RWPE1 (cell line): ENCODE results near the gene MAP3K1.
A peak's percentile ranks its signal among the peaks of the same experiment; 100 is the strongest.
"Not testable (repeated sequence)": the region's sequence is repeated elsewhere in the genome, so short reads cannot be mapped to it uniquely, and the experiment has no call there.

ENCODE experiments used
- CTCF ChIA-PET: fragments of 350-600 bp; sonication (Branson Sonifier 250); formaldehyde crosslinking; extraction: SDS; loops from one replicate; lab custom pipeline; 2021; lab: Yijun Ruan, JAX
- POLR2A ChIA-PET: fragments of 400-600 bp; formaldehyde crosslinking; extraction: SDS; loops from one replicate; lab custom pipeline; 2020; ENCODE audit warnings: antibody characterized with exemption; ENCODE audit not compliant: low non-redundant PET; lab: Yijun Ruan, JAX
- DNase-seq: peaks from one replicate; pipeline ENCODE4 v3.0.0; 2012; ENCODE audit warnings: low spot score
- H3K27ac ChIP-seq: fragments of 450-650 bp; 2 replicates; pipeline ENCODE4 v1.5.1; 2017
- TF ChIP-seq, protein P1 (sequence below): fragments of 450-650 bp; conservative IDR thresholded peaks from 2 replicates; pipeline ENCODE4 v1.5.1; 2017; ENCODE audit warnings: low read depth, mild to moderate bottlenecking

MAP3K1 gene

DNA sequence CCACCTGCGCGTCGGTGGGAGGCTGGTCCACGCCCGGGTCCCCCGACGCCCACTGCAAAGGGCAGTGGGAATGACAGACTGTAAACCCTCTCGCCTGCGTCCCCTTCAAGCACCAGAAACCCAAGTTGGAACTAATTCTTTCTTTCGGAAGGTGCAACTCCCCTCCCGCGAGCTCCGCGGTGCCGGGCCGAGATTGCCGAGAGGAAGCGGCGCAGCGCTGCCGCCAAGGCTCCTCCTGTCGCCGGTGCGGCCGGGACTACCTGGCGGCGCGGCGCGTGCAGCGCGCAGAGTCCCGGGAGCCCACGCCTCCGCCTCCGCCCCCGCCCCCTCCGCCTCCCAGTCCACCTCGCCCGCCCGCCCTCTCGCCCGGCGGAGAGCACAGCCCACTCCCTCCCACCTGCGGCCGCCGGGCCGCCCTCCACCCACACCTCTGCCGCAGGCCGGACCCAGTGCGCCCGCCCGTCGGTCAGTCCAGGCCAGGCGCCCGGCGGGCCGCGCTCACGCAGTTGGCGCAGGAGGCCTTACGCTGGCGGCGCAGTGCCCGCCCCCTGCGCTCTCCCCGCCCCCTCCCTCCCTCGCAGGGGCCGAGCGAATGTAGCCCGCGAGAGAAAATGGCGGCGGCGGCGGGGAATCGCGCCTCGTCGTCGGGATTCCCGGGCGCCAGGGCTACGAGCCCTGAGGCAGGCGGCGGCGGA lies at the start of gene MAP3K1:
TSS of gene MAP3K1 (plus strand) at position 587 of the 695 bp plus-strand sequence. CDS start at position 612, 25 bp downstream.
- CTCF ChIA-PET = interaction anchor here (0.5 to 1.4 kb wide), 3 partner anchors 24 to 707 kb away, joined by 3 to 4 read pairs (median 3); no protein-coding TSS in a partner anchor
- POLR2A ChIA-PET = interaction anchor here (0.6 kb wide), 1 partner anchor 180 kb away, joined by 6 read pairs; no protein-coding TSS in a partner anchor
- TF ChIP-seq, protein P1, sequence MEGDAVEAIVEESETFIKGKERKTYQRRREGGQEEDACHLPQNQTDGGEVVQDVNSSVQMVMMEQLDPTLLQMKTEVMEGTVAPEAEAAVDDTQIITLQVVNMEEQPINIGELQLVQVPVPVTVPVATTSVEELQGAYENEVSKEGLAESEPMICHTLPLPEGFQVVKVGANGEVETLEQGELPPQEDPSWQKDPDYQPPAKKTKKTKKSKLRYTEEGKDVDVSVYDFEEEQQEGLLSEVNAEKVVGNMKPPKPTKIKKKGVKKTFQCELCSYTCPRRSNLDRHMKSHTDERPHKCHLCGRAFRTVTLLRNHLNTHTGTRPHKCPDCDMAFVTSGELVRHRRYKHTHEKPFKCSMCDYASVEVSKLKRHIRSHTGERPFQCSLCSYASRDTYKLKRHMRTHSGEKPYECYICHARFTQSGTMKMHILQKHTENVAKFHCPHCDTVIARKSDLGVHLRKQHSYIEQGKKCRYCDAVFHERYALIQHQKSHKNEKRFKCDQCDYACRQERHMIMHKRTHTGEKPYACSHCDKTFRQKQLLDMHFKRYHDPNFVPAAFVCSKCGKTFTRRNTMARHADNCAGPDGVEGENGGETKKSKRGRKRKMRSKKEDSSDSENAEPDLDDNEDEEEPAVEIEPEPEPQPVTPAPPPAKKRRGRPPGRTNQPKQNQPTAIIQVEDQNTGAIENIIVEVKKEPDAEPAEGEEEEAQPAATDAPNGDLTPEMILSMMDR = no peak
- peak within 1 kb of the TSS; percentile 87 for H3K27ac ChIP-seq
- peak; percentile 89 for DNase-seq

DNA sequence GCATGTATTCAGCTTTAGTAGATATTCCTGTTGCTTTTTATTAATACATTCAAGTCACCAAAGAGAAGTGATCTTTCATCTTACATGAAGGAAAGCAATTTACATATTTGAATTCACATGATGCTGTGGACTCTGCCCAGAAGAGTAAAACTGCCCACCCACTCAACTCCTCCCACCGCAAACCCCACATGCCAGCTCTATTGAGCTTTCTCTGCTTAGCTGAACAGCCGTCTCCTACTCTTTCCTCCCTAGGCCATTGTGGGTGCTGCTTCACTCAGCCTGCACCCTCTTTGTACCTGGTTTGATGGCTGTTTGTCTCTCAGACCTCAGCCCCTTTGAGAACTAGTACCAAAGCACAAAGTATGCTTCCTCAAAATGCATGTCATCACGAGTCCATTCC lies 48.4 kb upstream of the MAP3K1 start:
- H3K27ac ChIP-seq = no peak overlapping the region
- TF ChIP-seq, protein P1 = no peak
- ChIA-PET CTCF (no interaction called here), POLR2A (no interaction called here)
- no peak for DNase-seq

DNA sequence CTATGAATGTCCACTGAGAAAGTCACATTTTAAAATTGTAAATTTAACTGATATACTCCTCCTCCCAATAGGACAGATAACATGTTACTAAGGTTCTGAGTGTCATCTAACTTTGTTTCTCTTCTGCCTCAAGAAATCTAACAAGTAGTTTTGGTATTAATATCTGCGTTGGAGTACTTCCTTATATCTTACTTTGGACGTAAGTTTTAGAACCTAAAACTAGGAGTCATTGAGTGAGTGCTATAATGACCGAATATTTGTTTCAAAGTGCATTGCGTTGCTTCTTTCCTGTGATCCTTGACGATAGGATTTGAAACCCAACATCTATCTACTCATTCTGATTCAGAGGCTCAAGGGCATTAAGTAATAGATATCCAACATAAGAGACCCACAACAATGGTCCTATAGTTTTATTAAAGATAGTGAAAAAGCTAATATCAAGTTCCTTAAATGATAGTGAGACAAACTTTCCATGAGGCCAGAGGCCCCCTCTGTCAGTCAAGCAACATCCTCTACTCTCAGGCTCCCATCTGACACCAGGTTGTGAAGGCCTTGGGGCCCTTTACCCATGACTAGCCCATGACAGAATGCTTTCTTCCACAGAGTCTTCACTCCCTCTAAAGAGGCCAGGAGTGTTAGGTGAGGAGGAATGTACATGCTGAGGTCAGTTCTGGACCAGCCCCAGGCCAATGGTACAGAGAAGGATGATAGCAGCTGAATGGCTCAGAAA lies 45.3 kb upstream of the MAP3K1 start:
- TF ChIP-seq, protein P1 = no peak
- POLR2A ChIA-PET = no interaction called here
- no peak for DNase-seq
- CTCF ChIA-PET = no interaction called here
- no peak overlapping the region for H3K27ac ChIP-seq

DNA sequence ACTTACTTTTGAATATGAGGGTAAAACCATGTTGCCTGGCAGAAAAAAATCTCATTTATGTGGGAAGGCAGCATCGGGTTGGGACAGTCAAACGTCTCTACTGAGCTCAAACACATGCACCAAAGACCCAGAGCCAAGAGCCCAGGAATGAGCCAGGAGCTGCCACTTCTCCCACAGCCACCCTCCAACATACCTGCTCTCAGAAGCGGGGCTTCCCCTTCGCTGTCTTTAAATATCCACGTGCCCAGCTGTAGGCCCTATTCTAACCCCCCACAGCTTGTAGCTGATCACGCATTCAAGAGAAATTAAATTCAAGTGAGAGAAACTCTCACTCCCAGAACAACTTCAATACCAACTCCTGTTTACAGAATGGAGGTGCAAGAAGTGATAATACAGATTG lies 42.6 kb upstream of the MAP3K1 start:
- TF ChIP-seq, protein P1 = no peak
- CTCF ChIA-PET = interaction anchor here (1.3 kb wide), 1 partner anchor 502 kb away, joined by 3 read pairs; no protein-coding TSS in a partner anchor
- no peak overlapping the region for H3K27ac ChIP-seq
- no peak for DNase-seq
- POLR2A ChIA-PET = no interaction called here

DNA sequence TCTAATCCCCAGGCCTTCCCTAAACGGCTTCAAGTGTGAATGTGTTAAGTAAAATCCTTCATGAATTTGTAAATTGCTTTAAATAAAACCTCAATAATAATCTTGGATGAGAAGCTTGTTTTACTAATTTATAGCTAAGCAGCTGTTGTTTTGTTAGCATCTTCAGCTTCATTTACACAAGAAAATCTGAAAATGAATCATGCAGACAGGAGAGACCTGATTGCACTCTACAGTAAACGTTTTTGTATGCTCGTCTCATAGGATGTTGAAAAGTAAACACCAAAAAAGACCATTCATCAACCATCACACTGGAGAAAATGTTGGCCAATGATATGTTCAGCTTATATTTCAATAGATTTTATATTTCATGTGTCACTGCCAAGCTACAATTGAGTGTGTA lies 40.4 kb upstream of the MAP3K1 start:
- DNase-seq = no peak
- CTCF ChIA-PET = interaction anchor here (0.8 kb wide), 1 partner anchor 12 kb away, joined by 5 read pairs; no protein-coding TSS in a partner anchor
- TF ChIP-seq, protein P1 = no peak
- POLR2A ChIA-PET = no interaction called here
- H3K27ac ChIP-seq = no peak overlapping the region

DNA sequence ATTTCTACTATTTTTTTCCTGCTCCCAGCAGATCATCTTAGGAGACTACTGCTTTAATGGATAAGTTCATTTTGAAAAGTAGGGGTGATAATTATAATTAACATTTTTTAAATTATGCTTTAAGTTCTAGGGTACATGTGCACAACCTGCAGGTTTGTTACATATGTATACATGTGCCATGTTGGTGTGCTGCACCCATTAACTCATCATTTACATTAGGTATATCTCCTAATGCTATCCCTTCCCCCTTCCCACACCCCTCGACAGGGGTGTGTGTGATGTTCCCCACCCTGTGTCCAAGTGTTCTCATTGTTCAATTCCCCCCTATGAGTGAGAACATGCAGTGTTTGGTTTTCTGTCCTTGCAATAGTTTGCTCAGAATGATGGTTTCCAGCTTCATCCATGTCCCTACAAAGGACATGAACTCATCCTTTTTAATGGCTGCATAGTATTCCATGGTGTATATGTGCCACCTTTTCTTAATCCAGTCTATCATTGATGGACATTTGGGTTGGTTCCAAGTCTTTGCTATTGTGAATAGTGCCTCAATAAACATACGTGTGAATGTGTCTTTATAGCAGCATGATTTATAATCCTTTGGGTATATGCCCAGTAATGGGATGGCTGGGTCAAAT lies 39.0 kb upstream of the MAP3K1 start:
- POLR2A ChIA-PET, DNase-seq, CTCF ChIA-PET, H3K27ac ChIP-seq: not testable (repeated sequence)
